ENCODE data around the gene AFF2. TPM values are rescaled to one million over a fixed set of nuclear protein-coding genes. Genes with fewer than 3 reads are reported as not detected.

The AFF2 gene
- total and polyA plus RNA-seq, 2 donors (not counting 3 experiments of a cell fraction or from before 2014, with no cell fraction given) = 0.03 to 0.07 TPM

DNA sequence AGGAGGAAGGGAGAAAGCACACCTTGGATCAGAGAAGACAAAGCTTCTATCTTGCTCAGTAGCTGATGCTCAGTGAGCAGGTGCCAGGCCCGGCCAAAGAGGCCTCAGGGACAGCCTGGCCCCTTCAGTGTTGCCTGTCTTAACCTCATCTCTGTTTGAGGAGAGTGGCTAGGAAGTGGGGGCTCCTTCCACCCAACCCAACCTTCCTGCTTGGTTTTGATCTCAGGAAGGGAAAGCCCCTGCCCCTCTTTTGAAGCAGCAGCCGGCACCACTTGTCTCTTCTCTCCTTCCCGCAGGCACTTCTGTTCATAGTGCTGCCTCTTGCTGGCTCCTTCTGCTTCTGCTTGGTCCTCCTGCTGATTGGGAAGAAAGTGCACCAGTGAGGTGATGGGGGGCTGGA, 2.4 kb upstream of the AFF2 start:
- BruUV-seq (replicated peaks) = no TSS peak
- H3K4me3 ChIP-seq (replicated peaks in 1 of 3; ENCODE audit: insufficient read depth in 1 of 3, low read depth in 1 of 3, low read length in 3 of 3) = no peak overlapping the region
- no peak for TF ChIP-seq MYC (IDR thresholded peaks at IDR 0.05; ENCODE audit: low read depth, low read length)
- TF ChIP-seq, protein P1, sequence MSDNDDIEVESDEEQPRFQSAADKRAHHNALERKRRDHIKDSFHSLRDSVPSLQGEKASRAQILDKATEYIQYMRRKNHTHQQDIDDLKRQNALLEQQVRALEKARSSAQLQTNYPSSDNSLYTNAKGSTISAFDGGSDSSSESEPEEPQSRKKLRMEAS (IDR thresholded peaks at IDR 0.05; ENCODE audit: insufficient read depth, insufficient read length) = no peak
- no peak for TF ChIP-seq POLR2AphosphoS5 (IDR thresholded peaks at IDR 0.05; ENCODE audit: insufficient read depth, low read depth, low read length)
- TF ChIP-seq POLR2A (IDR thresholded peaks at IDR 0.05; ENCODE audit: low read depth, low read length) = no peak
- TF ChIP-seq GATA2 (IDR thresholded peaks at IDR 0.05; ENCODE audit: insufficient read depth, insufficient read length, low read depth, low read length) = no peak
- no peak for TF ChIP-seq FOS (IDR thresholded peaks at IDR 0.05; ENCODE audit: borderline replicate concordance, insufficient read depth, low read length)
- TF ChIP-seq JUN (IDR thresholded peaks at IDR 0.05; ENCODE audit: borderline replicate concordance, insufficient read depth, insufficient read length, low read depth) = no peak
- no peak for TF ChIP-seq EZH2 (IDR thresholded peaks at IDR 0.05; ENCODE audit: borderline replicate concordance, low read depth, low read length, severe bottlenecking)
- TF ChIP-seq, protein P2, sequence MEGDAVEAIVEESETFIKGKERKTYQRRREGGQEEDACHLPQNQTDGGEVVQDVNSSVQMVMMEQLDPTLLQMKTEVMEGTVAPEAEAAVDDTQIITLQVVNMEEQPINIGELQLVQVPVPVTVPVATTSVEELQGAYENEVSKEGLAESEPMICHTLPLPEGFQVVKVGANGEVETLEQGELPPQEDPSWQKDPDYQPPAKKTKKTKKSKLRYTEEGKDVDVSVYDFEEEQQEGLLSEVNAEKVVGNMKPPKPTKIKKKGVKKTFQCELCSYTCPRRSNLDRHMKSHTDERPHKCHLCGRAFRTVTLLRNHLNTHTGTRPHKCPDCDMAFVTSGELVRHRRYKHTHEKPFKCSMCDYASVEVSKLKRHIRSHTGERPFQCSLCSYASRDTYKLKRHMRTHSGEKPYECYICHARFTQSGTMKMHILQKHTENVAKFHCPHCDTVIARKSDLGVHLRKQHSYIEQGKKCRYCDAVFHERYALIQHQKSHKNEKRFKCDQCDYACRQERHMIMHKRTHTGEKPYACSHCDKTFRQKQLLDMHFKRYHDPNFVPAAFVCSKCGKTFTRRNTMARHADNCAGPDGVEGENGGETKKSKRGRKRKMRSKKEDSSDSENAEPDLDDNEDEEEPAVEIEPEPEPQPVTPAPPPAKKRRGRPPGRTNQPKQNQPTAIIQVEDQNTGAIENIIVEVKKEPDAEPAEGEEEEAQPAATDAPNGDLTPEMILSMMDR (IDR thresholded peaks at IDR 0.05; ENCODE audit: extremely low read depth in 1 of 2, insufficient read depth in 1 of 2, low read depth in 1 of 2, low read length in 2 of 2) = no peak
- H3K4me1 ChIP-seq (ENCODE audit: control insufficient read depth, extremely low read depth, insufficient read depth, low read length) = peaks cover 3% of the 10 kb centered on the region
- intact Hi-C loops (cut with micrococcal nuclease) (no loop called here), dilution Hi-C loops (cut with MboI; ENCODE audit: extremely low pct_ligation_motif_present, low sequenced_read_pairs) (no loop called here)
- no peak overlapping the region for H2AFZ ChIP-seq (ENCODE audit: low read depth, low read length)
- FAIRE-seq (no peak), DNase-seq (ENCODE audit: low read depth, low spot score) (no peak)
- no peaks in the 10 kb centered on the region for H3K9me1 ChIP-seq (replicated peaks; ENCODE audit: control insufficient read depth, extremely low read depth, insufficient read depth, low read length)
- H3K4me2 ChIP-seq (ENCODE audit: insufficient read depth, low read length) = no peak overlapping the region
- H3K79me2 ChIP-seq (ENCODE audit: control insufficient read depth, insufficient read depth, low read length) = no peaks in the 10 kb centered on the region
- no peak overlapping the region for H3K9ac ChIP-seq (replicated peaks; ENCODE audit: extremely low read depth, insufficient read depth, low read length)
- no peaks in the 10 kb centered on the region for H4K20me1 ChIP-seq (replicated peaks; ENCODE audit: control insufficient read depth, extremely low read depth, insufficient read depth, low read length)
- no peaks in the 10 kb centered on the region for H3K36me3 ChIP-seq (ENCODE audit: control insufficient read depth in 2 of 2, extremely low read depth in 1 of 2, insufficient read depth in 2 of 2, low read length in 2 of 2)
- peaks cover 14 to 21% of the 10 kb centered on the region in 2 experiments for H3K27me3 ChIP-seq (ENCODE audit: control insufficient read depth in 2 of 2, insufficient read depth in 2 of 2, low read length in 2 of 2)
- H3K9me3 ChIP-seq (replicated peaks; ENCODE audit: control insufficient read depth, insufficient read depth, low read length) = no peaks in the 10 kb centered on the region
- ChIA-PET POLR2A (no interaction called here), CTCF (no interaction called here)
- H3K27ac ChIP-seq (ENCODE audit: insufficient read depth, low read depth, low read length) = no peak overlapping the region

Data from endothelial cell of umbilical vein (primary cell).